ENCODE results near the gene PELI2.

Gene PELI2

DNA sequence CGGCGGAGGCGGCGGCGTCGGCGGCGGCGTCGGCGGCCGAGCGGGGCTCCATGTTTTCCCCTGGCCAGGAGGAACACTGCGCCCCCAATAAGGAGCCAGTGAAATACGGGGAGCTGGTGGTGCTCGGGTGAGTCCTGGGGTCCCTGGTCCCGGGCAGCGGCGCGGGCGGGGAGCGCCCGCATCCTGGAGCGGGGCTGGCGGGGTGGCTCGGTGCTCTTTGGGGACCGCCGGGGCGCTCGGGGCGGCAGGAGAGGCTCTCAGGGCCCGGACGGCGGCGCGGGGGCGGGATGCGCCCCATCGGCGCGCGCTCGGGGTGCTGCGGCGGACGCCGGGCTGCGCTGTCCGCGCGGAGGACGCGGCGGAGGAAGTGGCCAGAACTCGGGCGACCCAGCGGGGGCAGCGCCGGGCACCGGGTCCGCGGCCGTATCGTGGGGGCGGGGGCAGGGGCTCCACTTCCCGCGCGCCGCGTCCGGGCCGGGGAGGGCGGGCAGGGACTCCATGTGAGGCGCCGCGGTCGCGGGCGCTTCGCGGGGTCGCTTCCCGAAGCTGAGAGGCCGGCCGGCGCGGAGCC is 485 bp downstream of the PELI2 start:
- DNase-seq (ENCODE audit: extremely low read depth in 1 of 2, low read depth in 1 of 2), result peak in 1 of 2 donors; percentile 8

DNA sequence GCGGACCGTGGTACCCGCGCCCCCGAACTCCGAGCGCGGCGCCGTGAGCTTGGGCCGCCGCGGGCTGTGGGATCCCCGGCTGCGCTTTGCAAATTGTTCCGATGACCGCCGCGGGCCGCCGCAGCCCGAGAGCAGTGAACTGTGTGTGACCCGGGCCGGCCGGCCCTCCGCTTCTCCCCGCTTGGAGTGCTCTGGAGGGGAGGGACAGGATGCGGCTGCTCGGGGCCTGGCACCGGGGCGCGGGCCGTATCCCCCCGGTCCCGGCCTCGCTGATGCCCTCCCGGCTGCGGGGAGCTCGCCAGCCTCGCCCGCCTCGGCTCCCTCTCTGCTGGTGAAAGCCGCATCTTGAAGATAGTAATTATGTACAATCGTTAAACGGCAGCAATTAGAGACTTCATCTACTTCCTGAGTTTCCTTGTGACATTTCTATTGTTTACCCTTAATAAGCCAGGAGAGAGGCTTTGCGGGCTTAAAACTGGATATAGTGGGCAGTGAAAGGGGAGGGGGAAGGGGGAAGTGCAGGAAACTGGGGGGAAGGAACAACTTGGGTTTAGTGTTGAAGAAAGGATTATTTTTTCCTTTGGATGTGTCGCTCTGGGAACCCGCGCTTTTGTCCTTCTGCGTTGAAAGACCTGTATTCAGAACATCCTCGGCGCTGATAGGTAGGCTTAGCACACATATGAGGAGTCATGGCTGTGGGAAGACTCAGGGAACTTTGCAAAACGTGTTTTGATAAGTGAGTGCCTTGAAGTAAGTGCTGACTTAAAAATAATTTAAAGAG is 1.2 kb downstream of the PELI2 start:
- DNase-seq (ENCODE audit: extremely low read depth in 1 of 2, low read depth in 1 of 2), result peak in 1 of 2 donors; percentile 13

DNA sequence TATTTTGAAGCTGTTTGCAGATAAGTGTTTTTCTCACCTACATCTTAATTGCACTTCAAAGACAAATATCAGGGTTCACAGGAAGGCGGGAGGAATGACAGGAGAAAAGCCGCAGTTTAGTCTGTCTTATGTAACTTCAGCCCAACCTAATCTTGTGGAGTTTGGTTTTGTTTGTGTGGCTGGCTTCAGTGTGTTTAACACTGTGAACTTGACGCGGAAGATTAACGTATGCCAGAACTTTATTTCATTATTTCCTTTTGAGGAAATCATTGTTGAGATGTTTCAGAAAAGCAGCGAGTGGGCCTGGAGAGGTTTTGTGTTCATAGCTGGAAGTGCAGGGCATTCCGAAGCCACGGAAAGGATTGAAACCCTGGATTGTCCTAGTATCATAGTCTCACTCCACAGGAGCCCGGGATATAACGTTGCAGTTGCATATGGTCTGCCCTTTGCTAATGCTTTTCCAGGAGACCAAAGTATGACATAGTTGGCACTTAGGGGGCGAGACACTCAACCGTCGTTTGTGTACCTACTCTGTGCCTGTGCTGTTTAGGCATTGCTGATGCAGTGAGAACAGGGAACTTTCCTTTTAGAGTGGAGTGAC is 2.0 kb downstream of the PELI2 start:
- no peak for DNase-seq (ENCODE audit: extremely low read depth in 1 of 2, low read depth in 1 of 2)

DNA sequence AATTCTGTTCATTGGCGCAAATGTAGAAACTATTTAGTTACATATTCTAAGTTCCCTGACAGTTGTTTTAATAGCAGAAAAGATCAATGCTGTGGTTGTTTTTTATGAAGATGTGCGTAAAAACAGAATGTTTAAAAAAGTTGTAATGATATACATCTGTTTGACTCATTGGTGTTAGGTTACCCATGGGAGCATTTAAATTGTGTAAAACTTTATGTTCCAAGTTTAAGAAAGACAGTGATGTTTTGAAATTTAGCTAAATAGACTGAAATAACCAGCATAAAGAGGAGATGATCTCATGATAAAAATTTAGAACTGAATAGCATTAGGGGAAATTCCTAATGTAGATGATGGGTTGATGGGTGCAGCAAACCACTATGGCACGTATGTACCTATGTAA is 3.6 kb downstream of the PELI2 start:
- no peak for DNase-seq (ENCODE audit: extremely low read depth in 1 of 2, low read depth in 1 of 2)

DNA sequence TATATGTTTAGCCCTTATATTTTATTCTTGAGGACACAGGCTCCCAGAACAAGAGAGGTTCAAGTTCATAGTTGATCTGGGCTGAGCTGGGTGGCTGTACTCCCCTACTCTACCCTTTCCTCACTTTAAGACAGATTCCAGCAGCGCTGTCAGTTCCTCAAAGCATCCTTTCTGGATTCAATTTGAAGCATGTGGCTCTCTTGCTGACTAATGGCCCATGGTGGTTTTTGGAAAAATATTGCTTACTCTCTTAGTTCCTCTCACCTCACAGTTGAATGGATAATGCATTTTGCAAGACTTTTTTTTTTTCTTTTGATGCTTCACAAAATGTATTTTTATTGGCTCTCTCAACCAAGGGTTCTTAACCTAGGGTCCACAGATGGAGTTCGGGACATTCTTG is 4.1 kb downstream of the PELI2 start:
- no peak for DNase-seq (ENCODE audit: extremely low read depth in 1 of 2, low read depth in 1 of 2)

DNA sequence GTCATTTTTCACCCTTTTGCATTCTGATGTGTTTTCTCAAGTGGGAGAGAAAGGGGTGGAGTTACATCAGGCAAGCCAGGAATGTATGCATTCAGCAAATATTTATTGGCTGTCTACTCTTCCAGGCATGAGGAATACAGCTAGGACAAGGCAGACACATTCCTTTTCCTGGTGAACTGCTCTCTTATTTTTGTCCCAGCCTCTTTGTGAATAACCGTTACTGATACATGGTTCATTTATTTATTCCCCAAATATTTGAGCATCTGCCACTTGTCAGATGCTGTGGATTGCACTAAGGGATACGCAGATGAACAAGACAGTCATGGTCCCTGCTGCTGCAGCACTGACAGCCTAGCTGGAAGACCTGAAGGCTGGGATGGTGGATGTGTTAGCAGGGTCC is 6.1 kb downstream of the PELI2 start:
- no peak for DNase-seq (ENCODE audit: extremely low read depth in 1 of 2, low read depth in 1 of 2)

DNA sequence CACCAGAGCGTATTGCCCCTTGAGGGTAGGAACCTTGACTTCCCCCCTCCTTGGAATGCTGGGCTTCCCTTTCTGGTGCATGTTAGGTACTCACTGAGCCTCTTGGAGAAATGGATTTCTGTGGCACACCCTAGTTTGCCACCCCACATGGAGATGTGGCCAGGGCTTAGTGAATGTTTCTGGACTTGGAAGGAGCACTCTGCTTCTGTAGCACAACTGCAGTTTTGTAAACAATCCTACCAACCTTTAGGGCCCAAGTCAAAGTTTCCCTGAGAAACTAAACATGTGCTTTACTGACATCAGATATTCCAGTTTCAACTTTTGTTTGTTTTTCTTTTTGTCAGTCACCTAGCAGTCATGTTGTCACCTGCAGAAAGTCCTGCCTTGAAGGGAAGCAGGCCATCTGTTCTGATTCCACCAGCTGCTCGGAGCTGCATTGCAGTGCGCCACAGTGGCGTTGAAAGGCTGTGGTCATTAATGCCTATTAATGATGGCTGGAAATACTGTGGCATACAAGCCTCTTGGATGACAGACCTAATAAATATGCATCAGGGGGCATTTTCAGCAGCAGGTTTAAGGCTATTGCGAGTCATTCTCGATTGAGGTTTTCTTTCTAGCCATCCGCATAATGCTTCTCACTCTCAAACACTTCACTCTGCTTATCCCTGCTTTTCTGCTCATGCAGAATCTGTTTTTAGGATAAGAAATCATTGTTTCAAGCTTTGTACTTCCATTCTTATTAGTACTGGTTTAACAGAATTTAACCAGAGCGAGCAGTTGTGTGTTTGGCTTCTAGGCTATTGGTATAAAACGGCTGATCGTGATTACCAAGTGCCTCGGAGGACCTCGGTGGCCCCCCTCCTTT is 7.8 kb downstream of the PELI2 start:
- DNase-seq (ENCODE audit: extremely low read depth in 1 of 2, low read depth in 1 of 2), result no peak

DNA sequence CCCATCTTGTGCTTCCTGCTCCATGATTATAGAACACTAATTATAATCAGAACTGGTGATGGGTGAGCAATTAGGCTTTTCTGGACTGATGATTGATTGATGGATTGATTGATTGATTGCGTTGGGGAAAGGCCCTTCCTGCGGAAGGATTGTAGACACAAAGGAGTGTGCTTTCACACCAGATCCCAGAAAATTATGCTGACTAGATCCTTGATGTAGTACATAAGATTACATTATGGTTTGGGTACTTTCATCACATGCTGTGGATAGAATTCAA is 8.4 kb downstream of the PELI2 start:
- no peak for DNase-seq (ENCODE audit: extremely low read depth in 1 of 2, low read depth in 1 of 2)

DNA sequence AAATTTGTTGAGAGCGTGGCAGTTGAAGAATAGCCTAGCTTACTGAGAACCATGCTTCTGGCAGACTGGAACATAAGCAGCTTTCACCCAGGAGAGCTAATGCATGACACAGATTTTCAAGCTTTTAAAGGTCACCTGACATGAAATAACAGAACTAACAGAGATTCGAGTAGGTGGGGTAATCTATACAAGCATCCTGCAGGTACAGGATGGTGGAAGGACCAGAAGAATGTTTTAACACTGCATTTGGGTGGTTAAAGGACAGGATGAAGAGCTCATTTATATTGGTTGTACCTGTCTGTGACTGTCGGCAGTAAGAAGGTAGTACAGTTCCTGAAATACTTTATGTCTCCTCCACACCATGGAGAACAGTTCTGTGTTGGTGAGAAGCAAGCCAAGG is 8.9 kb downstream of the PELI2 start:
- DNase-seq (ENCODE audit: extremely low read depth in 1 of 2, low read depth in 1 of 2), result no peak

DNA sequence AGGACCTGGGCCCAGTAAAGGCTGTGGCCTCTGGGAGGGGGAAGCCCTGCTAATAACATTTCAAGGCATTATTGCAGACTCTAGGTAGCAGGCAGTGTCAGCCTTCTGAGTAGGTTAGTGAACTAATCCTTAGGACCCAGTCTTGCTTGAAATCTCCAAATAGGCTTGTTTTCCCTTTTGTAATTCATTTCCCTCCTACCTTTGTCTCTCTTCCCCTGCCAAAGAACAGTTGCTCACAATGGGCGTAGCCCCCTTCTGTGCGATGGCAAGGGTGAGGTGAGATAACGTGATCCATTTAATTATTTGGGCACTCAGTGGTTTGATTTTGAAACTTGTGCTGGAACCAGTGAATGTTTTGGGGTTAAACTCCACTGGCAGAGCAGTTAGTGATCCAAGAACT is 10.9 kb downstream of the PELI2 start:
- DNase-seq (ENCODE audit: extremely low read depth in 1 of 2, low read depth in 1 of 2), result no peak

DNA sequence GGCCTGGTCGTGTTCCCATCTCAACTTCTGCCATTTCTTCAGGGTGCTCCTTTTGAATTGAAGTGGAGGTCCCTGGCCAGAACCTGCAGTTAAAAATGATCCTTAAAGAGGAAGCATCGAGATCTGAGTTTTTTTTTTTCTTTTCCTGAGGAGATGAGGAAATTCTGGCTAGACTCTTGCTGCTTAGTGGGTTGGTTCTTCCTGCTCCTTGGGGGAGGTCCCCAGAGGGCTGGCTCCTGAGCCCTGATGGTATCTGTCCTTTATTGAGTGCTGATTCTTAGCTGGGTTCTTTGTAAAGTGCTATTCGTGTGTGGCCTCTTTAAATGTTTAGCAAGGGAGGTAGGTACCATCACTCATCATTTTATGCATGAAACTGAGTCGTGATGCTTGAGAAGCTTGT is 11.7 kb downstream of the PELI2 start:
- DNase-seq (ENCODE audit: extremely low read depth in 1 of 2, low read depth in 1 of 2), result no peak

DNA sequence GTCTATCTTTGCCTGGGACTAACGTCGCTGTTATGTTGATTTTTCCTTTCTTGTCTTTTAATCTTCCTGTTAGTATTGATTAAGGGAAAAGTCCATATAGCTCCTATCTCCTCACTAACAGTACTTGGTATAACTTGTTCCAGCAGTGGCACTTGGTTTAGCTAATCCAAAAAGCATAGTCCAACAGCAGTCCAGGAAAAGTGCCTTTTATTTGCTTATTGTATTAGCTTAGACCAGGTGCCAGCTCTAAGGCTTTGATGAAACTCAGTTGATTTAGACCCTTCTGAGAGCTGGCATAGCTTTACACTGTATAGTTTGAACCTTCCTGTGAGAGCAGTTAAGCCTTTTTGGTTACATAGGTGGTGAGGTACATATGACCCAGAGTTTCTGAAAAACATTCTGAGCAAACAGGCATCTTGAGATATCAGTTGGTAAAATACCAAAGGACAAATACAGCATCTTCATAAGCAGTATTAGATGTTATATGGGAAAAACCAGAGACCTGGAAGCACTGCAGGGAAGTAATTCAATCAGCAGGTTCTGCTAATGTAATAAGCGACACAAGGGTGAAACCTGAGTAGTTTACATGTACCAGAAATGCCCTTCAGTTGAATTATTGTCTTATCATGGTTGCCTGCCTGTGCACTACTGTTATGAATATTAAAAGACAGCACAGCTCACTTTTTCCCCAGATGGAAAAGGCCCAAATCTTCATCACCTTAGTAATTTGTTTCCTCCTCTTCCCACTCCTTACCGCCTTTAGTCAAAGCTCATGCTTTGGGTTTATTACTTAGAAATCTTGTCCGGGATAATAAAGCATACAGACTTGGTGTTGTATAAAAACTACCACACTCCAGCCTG is 13.0 kb downstream of the PELI2 start:
- DNase-seq (ENCODE audit: extremely low read depth in 1 of 2, low read depth in 1 of 2), result no peak

DNA sequence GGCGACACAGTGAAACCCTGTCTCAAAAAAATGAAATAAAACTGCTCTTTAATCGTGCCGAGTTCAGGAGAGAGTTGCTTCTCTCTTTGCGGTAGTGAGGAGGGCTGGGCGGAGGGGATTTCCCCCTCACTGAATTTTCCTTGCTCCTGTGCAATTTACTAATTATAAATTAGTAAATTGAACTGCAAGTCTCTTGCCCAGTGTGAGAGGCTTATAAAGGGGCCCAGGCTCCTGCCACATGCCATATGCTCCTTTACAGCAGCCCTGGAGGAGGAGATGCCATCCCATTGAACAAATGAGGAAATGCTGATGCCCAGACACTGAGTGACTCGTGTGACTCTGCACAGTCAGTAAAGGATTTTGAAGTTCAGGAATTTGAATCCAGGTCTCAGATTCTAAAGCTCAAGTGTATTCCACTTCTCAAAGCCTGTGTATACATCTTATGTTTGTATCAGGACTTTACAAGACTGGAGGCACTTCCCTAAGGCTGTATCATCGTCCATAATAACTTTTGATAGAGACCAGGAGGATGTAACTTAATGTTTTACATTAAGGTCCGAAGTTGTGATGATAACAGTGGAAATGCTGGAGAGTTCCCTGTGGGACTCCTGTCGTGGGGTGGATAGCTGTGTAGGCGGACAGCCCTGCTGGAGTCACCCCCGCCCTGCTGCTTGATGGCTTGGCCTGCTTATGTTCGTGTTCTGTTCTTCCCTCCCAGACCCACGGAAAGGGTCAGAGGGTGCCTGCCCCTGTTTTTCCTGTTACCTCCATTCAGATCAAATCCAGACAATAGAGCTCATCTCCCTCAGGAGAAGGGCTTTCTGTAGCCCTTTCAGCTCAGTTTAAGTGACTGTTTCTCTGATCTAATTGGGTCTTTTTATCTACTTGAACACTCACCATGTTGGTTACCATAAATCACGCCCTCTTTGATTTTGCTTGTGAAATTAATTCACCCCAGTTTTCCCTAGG is 13.9 kb downstream of the PELI2 start:
- DNase-seq (ENCODE audit: extremely low read depth in 1 of 2, low read depth in 1 of 2), result no peak

DNA sequence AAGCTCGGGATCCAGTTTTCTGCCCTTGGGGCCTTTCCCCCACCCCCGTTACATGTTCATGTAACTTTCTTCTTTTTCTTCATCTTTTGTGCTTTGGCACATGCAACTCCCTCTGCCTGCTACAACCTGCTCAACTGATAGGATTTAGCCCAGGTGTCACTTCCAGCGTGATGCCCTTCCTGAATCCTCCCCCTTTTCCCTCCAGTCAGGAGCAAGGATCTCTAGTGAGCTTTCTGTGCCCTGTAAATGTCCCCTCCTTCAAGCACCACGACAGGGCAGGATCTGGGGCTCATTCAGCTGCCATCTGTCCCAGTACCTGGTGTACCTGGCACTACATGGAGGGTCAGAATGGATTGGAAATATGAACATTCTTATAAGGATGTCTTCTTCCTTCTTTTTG is 15.3 kb downstream of the PELI2 start:
- no peak for DNase-seq (ENCODE audit: extremely low read depth in 1 of 2, low read depth in 1 of 2)

DNA sequence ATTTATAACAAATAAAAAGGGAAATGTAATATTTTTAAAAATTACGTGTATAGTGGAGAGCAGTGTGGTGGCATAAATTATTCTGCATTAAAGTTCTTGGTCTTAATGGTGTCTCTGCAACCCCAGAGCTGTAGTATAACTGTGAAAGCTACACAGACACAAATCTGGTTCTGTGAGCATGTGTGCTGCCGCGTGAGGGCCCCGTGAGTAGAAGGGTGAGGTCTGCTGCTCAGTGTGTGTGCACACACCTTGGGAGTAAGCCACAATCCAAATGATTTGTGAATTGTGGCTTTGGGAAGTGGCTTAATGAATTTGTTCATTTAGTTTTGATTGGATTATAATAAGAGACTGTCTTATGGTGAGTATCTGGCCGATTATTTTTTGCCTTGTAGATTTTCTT is 16.8 kb downstream of the PELI2 start:
- DNase-seq (ENCODE audit: extremely low read depth in 1 of 2, low read depth in 1 of 2), result no peak

DNA sequence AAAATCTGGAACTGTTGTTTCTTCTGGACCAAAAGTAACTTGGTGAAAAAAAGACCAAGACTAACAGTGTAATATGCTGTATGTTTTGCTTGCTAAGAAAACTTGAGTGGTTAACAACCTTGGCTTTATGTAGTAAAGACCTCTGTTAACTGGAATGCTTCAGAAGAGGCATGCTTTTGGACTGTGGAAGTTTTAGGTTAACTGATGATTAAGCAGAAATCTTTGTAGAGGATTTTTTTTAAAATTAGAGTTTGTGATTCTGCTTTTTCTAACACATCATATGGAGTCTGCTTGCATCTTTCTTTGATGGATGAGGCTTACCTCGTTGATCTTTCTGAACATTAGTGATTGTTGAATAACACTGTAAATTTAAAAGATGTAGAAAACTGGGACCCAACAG is 17.5 kb downstream of the PELI2 start:
- no peak for DNase-seq (ENCODE audit: extremely low read depth in 1 of 2, low read depth in 1 of 2)

DNA sequence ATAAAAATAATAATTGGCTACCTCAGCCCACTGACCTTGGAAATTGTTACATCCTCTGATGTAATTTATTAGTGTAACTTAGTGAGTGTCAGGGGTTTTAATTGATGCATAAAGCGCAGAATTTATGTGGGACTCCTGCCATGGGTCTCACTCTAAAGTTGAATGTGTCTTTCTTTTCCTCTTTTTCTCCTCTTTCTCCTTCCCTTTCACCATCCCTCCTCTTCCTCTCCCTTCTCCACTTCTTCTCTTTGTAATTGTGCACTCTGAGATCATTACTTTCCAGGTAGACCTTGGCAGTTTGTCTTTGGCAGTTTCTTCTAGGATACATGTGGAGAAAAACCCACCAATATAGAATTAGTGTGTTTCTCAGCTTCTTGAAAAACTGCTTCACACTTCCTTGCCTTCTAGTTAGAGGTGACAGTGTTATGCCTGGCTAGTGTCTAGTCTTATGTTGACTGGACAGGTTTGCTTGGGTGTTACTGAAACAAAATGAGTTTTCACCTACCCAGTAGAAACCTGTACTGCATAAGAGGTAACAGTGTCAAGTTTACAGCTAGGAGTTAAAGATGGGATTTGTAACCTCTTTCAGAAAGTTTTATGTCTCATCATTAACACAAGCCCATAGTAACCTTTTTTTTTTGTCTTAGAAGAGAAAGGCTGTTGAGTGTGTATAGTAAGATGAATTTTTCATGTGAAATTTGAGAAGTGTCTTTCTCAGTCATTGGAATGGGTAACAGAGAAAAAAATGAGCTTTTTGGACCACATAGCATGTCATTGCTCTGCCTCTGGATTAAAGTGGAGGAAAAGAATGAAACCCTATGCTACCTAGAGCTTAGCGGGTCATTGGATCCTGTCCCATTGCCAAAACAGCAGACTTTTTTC is 18.6 kb downstream of the PELI2 start:
- no peak for DNase-seq (ENCODE audit: extremely low read depth in 1 of 2, low read depth in 1 of 2)

DNA sequence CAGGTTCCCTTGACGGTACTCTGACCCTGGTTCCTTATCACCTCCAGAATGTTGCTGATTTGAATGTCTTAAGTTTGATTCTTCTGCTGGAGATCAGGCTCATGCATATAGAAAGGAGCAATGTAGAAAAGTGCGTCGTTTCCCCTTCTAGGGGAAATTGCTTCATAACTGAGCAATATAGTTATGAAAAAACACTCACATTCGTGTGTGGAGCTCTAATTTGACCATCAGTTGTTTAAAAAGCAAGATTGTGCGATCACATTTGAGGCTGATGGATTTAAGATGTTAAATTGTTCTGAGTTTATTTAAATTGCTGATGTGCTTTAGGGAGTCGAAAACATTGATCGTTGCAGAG is 19.2 kb downstream of the PELI2 start:
- no peak for DNase-seq (ENCODE audit: extremely low read depth in 1 of 2, low read depth in 1 of 2)

DNA sequence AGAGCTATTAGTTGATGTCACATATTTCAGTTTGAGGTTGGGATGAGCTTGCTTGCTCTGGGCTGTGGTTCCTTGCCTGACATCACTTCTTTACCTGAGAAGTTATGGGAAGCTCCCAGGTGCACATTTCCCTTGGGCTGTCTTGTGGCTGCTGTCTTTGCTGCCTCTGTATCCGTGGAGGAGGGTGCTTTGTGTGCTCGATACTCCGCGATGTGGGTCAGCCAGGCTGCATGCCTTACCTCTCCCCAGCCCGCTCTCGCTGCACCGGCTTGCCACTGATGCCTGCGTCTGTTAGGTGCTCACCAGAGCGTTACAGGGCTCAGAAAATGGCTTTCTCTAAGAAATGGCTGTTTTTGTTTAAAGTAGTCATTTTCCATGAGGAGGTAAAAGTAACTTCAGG is 19.6 kb downstream of the PELI2 start:
- no peak for DNase-seq (ENCODE audit: extremely low read depth in 1 of 2, low read depth in 1 of 2)
